Caco-2 (cell line): ENCODE results near the gene GHRH. TPM values are rescaled to one million over a fixed set of nuclear protein-coding genes. Genes with fewer than 3 reads are reported as not detected.

Source experiments
- BruUV-seq: library from RNA; stranded (reverse); fragments of 400-500 nt; replicated peaks from 2 replicates; lab custom pipeline; 2021; lab: Mats Ljungman, UMichigan
- CTCF ChIA-PET: fragments of 300-600 bp; sonication (Branson Sonifier 250); formaldehyde crosslinking; loops from one replicate; lab custom pipeline; 2022; ENCODE audit warnings: antibody characterized with exemption; lab: Charles Lee
- POLR2A ChIA-PET: fragments of 300-600 bp; sonication (Branson Sonifier 250); formaldehyde crosslinking; loops from one replicate; lab custom pipeline; 2022; ENCODE audit warnings: antibody characterized with exemption; lab: Charles Lee
- DNase-seq, 2 experiments: peaks; one replicate each; pipeline versions ENCODE4 v3.0.0 to v3.0.0-alpha.2; 2020 to 2022
- H3K27me3 ChIP-seq: replicated peaks from 2 replicates; pipeline ENCODE4 v1.6.0; 2011; ENCODE audit warnings: low read length; ENCODE audit not compliant: control insufficient read depth, insufficient read depth
- H3K36me3 ChIP-seq: 2 replicates; pipeline ENCODE4 v1.5.1; 2011; ENCODE audit warnings: low read length; ENCODE audit not compliant: control insufficient read depth, insufficient read depth
- H3K4me1 ChIP-seq: fragments of 250-450 bp; sonication (Bioruptor Pico); 2 replicates; pipeline ENCODE4 v1.5.1; 2020; ENCODE audit warnings: mild to moderate bottlenecking
- H3K4me3 ChIP-seq: 2 replicates; pipeline ENCODE4 v1.5.1; 2011; ENCODE audit warnings: low read depth, mild to moderate bottlenecking, control low read depth, low read length
- H3K9me3 ChIP-seq: fragments of 250-450 bp; sonication (Bioruptor Pico); 2 replicates; pipeline ENCODE4 v1.5.1; 2020; ENCODE audit warnings: mild to moderate bottlenecking, moderate library complexity
- H3K27ac Mint-ChIP-seq: one replicate; pipeline ENCODE4 v1.8.0; 2022; ENCODE audit warnings: mixed read lengths; ENCODE audit not compliant: unreplicated experiment
- H3K27me3 Mint-ChIP-seq: one replicate; pipeline ENCODE4 v1.8.0; 2022; ENCODE audit warnings: mixed read lengths; ENCODE audit not compliant: insufficient read depth, unreplicated experiment
- H3K36me3 Mint-ChIP-seq: one replicate; pipeline ENCODE4 v1.8.0; 2022; ENCODE audit warnings: mild to moderate bottlenecking, mixed read lengths; ENCODE audit not compliant: insufficient read depth, unreplicated experiment
- H3K4me1 Mint-ChIP-seq: one replicate; pipeline ENCODE4 v1.8.0; 2022; ENCODE audit warnings: low read depth, mixed read lengths; ENCODE audit not compliant: unreplicated experiment
- H3K4me3 Mint-ChIP-seq: one replicate; pipeline ENCODE4 v1.8.0; 2022; ENCODE audit warnings: mild to moderate bottlenecking, moderate library complexity, mixed read lengths; ENCODE audit not compliant: unreplicated experiment
- H3K9me3 Mint-ChIP-seq: one replicate; pipeline ENCODE4 v1.8.0; 2022; ENCODE audit warnings: mixed read lengths; ENCODE audit not compliant: unreplicated experiment
- intact Hi-C: fragments of 100-400 bp; cut with micrococcal nuclease; formaldehyde crosslinking; loops from one replicate; pipeline ENCODE4 v1.10.0; 2022; ENCODE audit not compliant: unreplicated experiment
- total RNA-seq: library from RNA; stranded (reverse); gene quantifications from 2 replicates; pipeline ENCODE4 v1.2.3, GENCODE V29; 2022
- TF ChIP-seq, protein P1 (sequence below), 2 experiments: fragments of 200-600 bp in 1 of 2; IDR thresholded peaks; 1 replicate in 1 of 2; 2 replicates in 1 of 2; pipeline versions ENCODE4 v1.5.1 to v1.8.0; 2011 to 2022; ENCODE audit warnings: antibody characterized with exemption in 1 of 2, control low read depth in 1 of 2, inconsistent platforms in 1 of 2, low read depth in 1 of 2, low read length in 1 of 2, mild to moderate bottlenecking in 1 of 2, moderate library complexity in 1 of 2; ENCODE audit not compliant: insufficient read depth in 1 of 2, severe bottlenecking in 1 of 2, unreplicated experiment in 1 of 2

GHRH gene
- total RNA-seq, 1 experiment from 2014 or later, result not detected

DNA sequence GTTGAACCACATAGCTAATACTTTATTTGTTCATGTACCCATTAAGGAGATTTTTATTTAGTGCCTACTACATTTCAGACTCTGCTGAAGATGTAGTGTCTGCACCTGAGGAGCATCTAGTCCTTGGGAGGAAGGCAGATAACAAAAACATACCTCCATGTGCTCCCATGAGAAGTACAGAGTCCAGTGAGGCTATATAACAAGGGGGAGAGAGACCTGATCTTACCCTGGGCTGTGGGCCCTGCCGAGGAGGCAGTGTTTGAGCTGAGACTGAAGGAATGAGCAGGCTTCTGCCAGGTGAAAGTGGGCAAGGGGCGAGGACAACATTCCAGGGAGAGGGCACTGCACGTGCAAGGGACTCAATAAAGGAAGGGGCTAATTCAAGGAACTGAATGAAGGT is 39.9 kb upstream of the GHRH start:
- intact Hi-C loops, result no loop called here
- DNase-seq, result peak in 1 of 2 experiments; percentile 35
- BruUV-seq, result no TSS peak
- Histone ChIP-seq H3K4me1 (peaks cover 13% of the 10 kb centered on the region), H3K36me3 (peaks cover 8% of the 10 kb centered on the region), H3K27me3 (no peaks in the 10 kb centered on the region), H3K4me3 (no peak overlapping the region), H3K9me3 (no peaks in the 10 kb centered on the region)
- H3K4me3 Mint-ChIP-seq, result no peak overlapping the region
- POLR2A ChIA-PET, result no interaction called here
- H3K27me3 Mint-ChIP-seq, result no peaks in the 10 kb centered on the region
- peaks cover 7% of the 10 kb centered on the region for H3K4me1 Mint-ChIP-seq
- H3K27ac Mint-ChIP-seq, result no peak overlapping the region
- TF ChIP-seq, protein P1, sequence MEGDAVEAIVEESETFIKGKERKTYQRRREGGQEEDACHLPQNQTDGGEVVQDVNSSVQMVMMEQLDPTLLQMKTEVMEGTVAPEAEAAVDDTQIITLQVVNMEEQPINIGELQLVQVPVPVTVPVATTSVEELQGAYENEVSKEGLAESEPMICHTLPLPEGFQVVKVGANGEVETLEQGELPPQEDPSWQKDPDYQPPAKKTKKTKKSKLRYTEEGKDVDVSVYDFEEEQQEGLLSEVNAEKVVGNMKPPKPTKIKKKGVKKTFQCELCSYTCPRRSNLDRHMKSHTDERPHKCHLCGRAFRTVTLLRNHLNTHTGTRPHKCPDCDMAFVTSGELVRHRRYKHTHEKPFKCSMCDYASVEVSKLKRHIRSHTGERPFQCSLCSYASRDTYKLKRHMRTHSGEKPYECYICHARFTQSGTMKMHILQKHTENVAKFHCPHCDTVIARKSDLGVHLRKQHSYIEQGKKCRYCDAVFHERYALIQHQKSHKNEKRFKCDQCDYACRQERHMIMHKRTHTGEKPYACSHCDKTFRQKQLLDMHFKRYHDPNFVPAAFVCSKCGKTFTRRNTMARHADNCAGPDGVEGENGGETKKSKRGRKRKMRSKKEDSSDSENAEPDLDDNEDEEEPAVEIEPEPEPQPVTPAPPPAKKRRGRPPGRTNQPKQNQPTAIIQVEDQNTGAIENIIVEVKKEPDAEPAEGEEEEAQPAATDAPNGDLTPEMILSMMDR (IDR thresholded peaks at IDR 0.05; ENCODE audit: insufficient read depth in 1 of 2, low read depth in 1 of 2, low read length in 1 of 2, severe bottlenecking in 1 of 2, unreplicated experiment in 1 of 2), result no peak
- H3K36me3 Mint-ChIP-seq, result peaks cover 41% of the 10 kb centered on the region
- no peaks in the 10 kb centered on the region for H3K9me3 Mint-ChIP-seq
- CTCF ChIA-PET, result interaction anchor here (1.1 kb wide), 1 partner anchor 382 kb away, joined by 3 read pairs; no protein-coding TSS in a partner anchor

DNA sequence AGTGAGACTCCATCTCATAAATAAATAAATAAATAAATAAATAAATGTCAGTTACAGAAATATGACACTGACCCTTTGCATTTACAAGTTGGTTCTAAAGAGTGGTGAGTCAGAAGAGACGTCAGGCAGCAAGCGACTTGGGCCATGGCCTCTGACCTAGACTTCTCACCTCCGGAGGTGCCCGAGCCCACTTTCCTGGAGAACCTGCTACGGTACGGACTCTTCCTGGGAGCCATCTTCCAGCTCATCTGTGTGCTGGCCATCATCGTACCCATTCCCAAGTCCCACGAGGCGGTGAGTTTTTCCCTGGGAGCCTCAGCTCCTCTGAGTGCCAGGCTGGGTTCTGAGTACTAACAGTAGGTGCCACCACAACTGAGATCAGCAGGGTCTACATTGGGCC is 39.5 kb upstream of the GHRH start:
- POLR2A ChIA-PET, result no interaction called here
- no peaks in the 10 kb centered on the region for H3K9me3 Mint-ChIP-seq
- no peaks in the 10 kb centered on the region for H3K9me3 ChIP-seq
- no peaks in the 10 kb centered on the region for H3K27me3 Mint-ChIP-seq
- BruUV-seq, result no TSS peak
- peak in 1 of 2 experiments; percentile 32 for DNase-seq
- H3K4me1 ChIP-seq, result peaks cover 13% of the 10 kb centered on the region
- H3K27ac Mint-ChIP-seq, result no peak overlapping the region
- H3K4me3 ChIP-seq, result no peak overlapping the region
- H3K36me3 Mint-ChIP-seq, result peaks cover 38% of the 10 kb centered on the region
- peaks cover 7% of the 10 kb centered on the region for H3K4me1 Mint-ChIP-seq
- no peak overlapping the region for H3K4me3 Mint-ChIP-seq
- intact Hi-C loops, result no loop called here
- TF ChIP-seq, protein P1 (IDR thresholded peaks at IDR 0.05; ENCODE audit: insufficient read depth in 1 of 2, low read depth in 1 of 2, low read length in 1 of 2, severe bottlenecking in 1 of 2, unreplicated experiment in 1 of 2), result no peak
- H3K36me3 ChIP-seq, result peaks cover 8% of the 10 kb centered on the region
- no peaks in the 10 kb centered on the region for H3K27me3 ChIP-seq
- CTCF ChIA-PET, result interaction anchor here (1.1 kb wide), 1 partner anchor 382 kb away, joined by 3 read pairs; no protein-coding TSS in a partner anchor

DNA sequence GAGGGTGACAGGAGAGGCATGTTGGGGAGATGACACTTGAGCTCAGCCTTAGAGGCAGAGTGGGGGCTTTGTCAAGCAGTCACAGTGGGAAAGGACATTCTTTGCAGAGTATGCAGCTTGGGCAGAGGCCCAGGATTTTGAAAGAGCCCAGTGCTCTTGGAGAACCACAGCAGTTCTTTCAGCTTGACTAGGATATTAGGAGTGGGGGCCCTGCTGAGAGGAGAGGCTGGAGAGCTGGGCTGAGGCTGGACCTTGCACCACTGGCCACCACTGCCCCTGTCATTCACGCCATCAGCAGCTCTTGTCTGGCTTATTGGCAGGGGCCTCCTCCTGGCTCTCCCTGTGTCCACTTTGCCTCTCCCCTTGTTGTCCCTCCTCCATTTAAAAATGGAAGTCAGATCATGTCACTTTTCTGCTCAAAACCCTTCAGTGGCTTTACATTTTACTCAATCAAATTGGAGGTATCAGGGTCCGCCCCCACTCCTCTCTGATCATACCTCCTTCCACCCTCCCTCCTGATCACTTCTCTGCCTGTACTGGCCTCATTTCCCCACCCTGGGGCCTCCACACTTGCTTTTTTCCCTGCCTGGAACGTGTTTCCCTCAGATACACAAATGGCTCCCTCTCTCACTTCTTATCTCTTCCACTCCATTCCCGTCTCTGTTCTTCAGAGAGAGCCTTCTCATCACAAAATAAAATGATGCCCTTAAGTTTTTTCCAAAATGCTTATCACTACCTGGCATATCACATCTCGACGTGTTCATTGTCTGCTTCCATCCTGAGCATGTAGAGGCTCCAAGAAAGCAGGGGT is 38.3 kb upstream of the GHRH start:
- CTCF ChIA-PET, result no interaction called here
- POLR2A ChIA-PET, result no interaction called here
- Mint-ChIP-seq H3K4me1 (peaks cover 12% of the 10 kb centered on the region), H3K27me3 (no peaks in the 10 kb centered on the region), H3K36me3 (peaks cover 38% of the 10 kb centered on the region), H3K9me3 (no peaks in the 10 kb centered on the region), H3K4me3 (no peak overlapping the region), H3K27ac (no peak overlapping the region)
- Histone ChIP-seq H3K4me1 (peaks cover 13% of the 10 kb centered on the region), H3K36me3 (peaks cover 8% of the 10 kb centered on the region), H3K9me3 (no peaks in the 10 kb centered on the region), H3K4me3 (no peak overlapping the region), H3K27me3 (no peaks in the 10 kb centered on the region)
- TF ChIP-seq, protein P1 (IDR thresholded peaks at IDR 0.05; ENCODE audit: insufficient read depth in 1 of 2, low read depth in 1 of 2, low read length in 1 of 2, severe bottlenecking in 1 of 2, unreplicated experiment in 1 of 2), result no peak
- no TSS peak for BruUV-seq
- intact Hi-C loops, result no loop called here
- peak in 1 of 2 experiments; percentile 35 for DNase-seq
